Effector memory CD8-positive, alpha-beta T cell (primary cell): ENCODE data around the gene PROSER2.

ENCODE experiments used
- ATAC-seq: fragments of 150-1000 bp; cut with Tn5 transposase; replicated peaks from 2 replicates; pipeline ENCODE4 v1.10.0; 2021; ENCODE audit warnings: mild to moderate bottlenecking, moderate library complexity
- DNase-seq, 3 experiments: peaks; one replicate each; pipeline ENCODE4 v3.0.0; 2021
- H3K27ac Mint-ChIP-seq, 2 donors: one replicate each; pipeline ENCODE4 v1.8.0; 2022; ENCODE audit warnings: mild to moderate bottlenecking in 2 of 2, mixed read lengths in 2 of 2, moderate library complexity in 2 of 2
- H3K27me3 Mint-ChIP-seq, 2 donors: one replicate each; pipeline ENCODE4 v1.8.0; 2022; ENCODE audit warnings: mixed read lengths in 2 of 2
- H3K36me3 Mint-ChIP-seq: one replicate; pipeline ENCODE4 v1.8.0; 2022; ENCODE audit warnings: mild to moderate bottlenecking, moderate library complexity, mixed read lengths; ENCODE audit not compliant: insufficient read depth
- H3K4me1 Mint-ChIP-seq, 2 donors: one replicate each; pipeline ENCODE4 v1.8.0; 2022; ENCODE audit warnings: low read depth in 2 of 2, mixed read lengths in 2 of 2
- H3K4me3 Mint-ChIP-seq, 2 donors: one replicate each; pipeline ENCODE4 v1.8.0; 2022; ENCODE audit warnings: mild to moderate bottlenecking in 2 of 2, mixed read lengths in 2 of 2, moderate library complexity in 2 of 2
- H3K9me3 Mint-ChIP-seq, 2 donors: one replicate each; pipeline ENCODE4 v1.8.0; 2022; ENCODE audit warnings: mixed read lengths in 2 of 2

PROSER2 gene

GRCh38 chr10:11895108-11895466, 71.9 kb downstream of the PROSER2 start:
- H3K4me3 Mint-ChIP-seq = no peak overlapping the region
- no peaks in the 10 kb centered on the region for H3K27me3 Mint-ChIP-seq
- H3K27ac Mint-ChIP-seq = no peak overlapping the region
- ATAC-seq (no peak), DNase-seq (no peak)
- H3K9me3 Mint-ChIP-seq = no peaks in the 10 kb centered on the region
- no peaks in the 10 kb centered on the region for H3K36me3 Mint-ChIP-seq
- H3K4me1 Mint-ChIP-seq = no peaks in the 10 kb centered on the region

- H3K27me3 Mint-ChIP-seq = peaks cover 0 to 2% of the 10 kb centered on the region in 2 donors
- H3K4me1 Mint-ChIP-seq = no peaks in the 10 kb centered on the region
- DNase-seq (no peak), ATAC-seq (no peak)
- no peak overlapping the region for H3K4me3 Mint-ChIP-seq
- H3K27ac Mint-ChIP-seq = no peak overlapping the region
- no peaks in the 10 kb centered on the region for H3K36me3 Mint-ChIP-seq
- H3K9me3 Mint-ChIP-seq = no peaks in the 10 kb centered on the region
Measured at GRCh38 chr10:11895598-11895997, 72.4 kb downstream of the PROSER2 start.

GRCh38 chr10:11896549-11897200, 73.5 kb downstream of the PROSER2 start:
- H3K36me3 Mint-ChIP-seq = no peaks in the 10 kb centered on the region
- H3K27me3 Mint-ChIP-seq = peaks cover 3 to 13% of the 10 kb centered on the region in 2 donors
- no peak overlapping the region for H3K4me3 Mint-ChIP-seq
- H3K4me1 Mint-ChIP-seq = no peaks in the 10 kb centered on the region
- no peak for ATAC-seq
- no peak for DNase-seq
- H3K9me3 Mint-ChIP-seq = no peaks in the 10 kb centered on the region
- H3K27ac Mint-ChIP-seq = no peak overlapping the region

GRCh38 chr10:11898033-11898371, 74.8 kb downstream of the PROSER2 start:
- Mint-ChIP-seq H3K27me3 (peaks cover 11 to 26% of the 10 kb centered on the region in 2 donors), H3K4me1 (no peaks in the 10 kb centered on the region), H3K36me3 (no peaks in the 10 kb centered on the region), H3K27ac (no peak overlapping the region), H3K4me3 (no peak overlapping the region), H3K9me3 (no peaks in the 10 kb centered on the region)
- DNase-seq = no peak
- ATAC-seq = no peak

GRCh38 chr10:11898372-11899066, 75.4 kb downstream of the PROSER2 start:
- Mint-ChIP-seq H3K27ac (no peak overlapping the region), H3K4me3 (no peak overlapping the region), H3K36me3 (no peaks in the 10 kb centered on the region), H3K27me3 (peaks cover 11 to 27% of the 10 kb centered on the region in 2 donors), H3K4me1 (no peaks in the 10 kb centered on the region), H3K9me3 (no peaks in the 10 kb centered on the region)
- no peak for ATAC-seq
- DNase-seq = no peak

GRCh38 chr10:11899067-11899876, 76.1 kb downstream of the PROSER2 start:
- DNase-seq = no peak
- H3K27me3 Mint-ChIP-seq = peaks cover 11 to 27% of the 10 kb centered on the region in 2 donors
- H3K4me3 Mint-ChIP-seq = no peak overlapping the region
- no peaks in the 10 kb centered on the region for H3K36me3 Mint-ChIP-seq
- H3K4me1 Mint-ChIP-seq = no peaks in the 10 kb centered on the region
- H3K27ac Mint-ChIP-seq = no peak overlapping the region
- ATAC-seq = no peak
- no peaks in the 10 kb centered on the region for H3K9me3 Mint-ChIP-seq

- ATAC-seq = no peak
- Mint-ChIP-seq H3K9me3 (no peaks in the 10 kb centered on the region), H3K36me3 (no peaks in the 10 kb centered on the region), H3K27ac (no peak overlapping the region), H3K27me3 (peaks cover 11 to 27% of the 10 kb centered on the region in 2 donors), H3K4me1 (no peaks in the 10 kb centered on the region), H3K4me3 (no peak overlapping the region)
- no peak for DNase-seq
Measured at GRCh38 chr10:11901036-11901301, 77.8 kb downstream of the PROSER2 start.

GRCh38 chr10:11901454-11901832, 78.3 kb downstream of the PROSER2 start:
- H3K4me1 Mint-ChIP-seq = no peaks in the 10 kb centered on the region
- no peaks in the 10 kb centered on the region for H3K9me3 Mint-ChIP-seq
- no peak overlapping the region for H3K27ac Mint-ChIP-seq
- no peak for DNase-seq
- peaks cover 11 to 27% of the 10 kb centered on the region in 2 donors for H3K27me3 Mint-ChIP-seq
- no peaks in the 10 kb centered on the region for H3K36me3 Mint-ChIP-seq
- no peak overlapping the region for H3K4me3 Mint-ChIP-seq
- ATAC-seq = no peak

GRCh38 chr10:11901833-11902475, 78.8 kb downstream of the PROSER2 start:
- Mint-ChIP-seq H3K4me1 (peaks cover 3% of the 10 kb centered on the region in 2 donors), H3K27ac (no peak overlapping the region), H3K9me3 (no peaks in the 10 kb centered on the region), H3K4me3 (no peak overlapping the region), H3K27me3 (peaks cover 11 to 27% of the 10 kb centered on the region in 2 donors), H3K36me3 (no peaks in the 10 kb centered on the region)
- ATAC-seq (no peak), DNase-seq (no peak)

GRCh38 chr10:11902646-11903045, 79.5 kb downstream of the PROSER2 start:
- H3K4me1 Mint-ChIP-seq = peaks cover 3% of the 10 kb centered on the region in 2 donors
- H3K9me3 Mint-ChIP-seq = no peaks in the 10 kb centered on the region
- H3K27me3 Mint-ChIP-seq = peaks cover 11 to 27% of the 10 kb centered on the region in 2 donors
- H3K36me3 Mint-ChIP-seq = no peaks in the 10 kb centered on the region
- no peak overlapping the region for H3K4me3 Mint-ChIP-seq
- DNase-seq (no peak), ATAC-seq (no peak)
- no peak overlapping the region for H3K27ac Mint-ChIP-seq

GRCh38 chr10:11906714-11907113, 83.6 kb downstream of the PROSER2 start:
- ATAC-seq = no peak
- no peak for DNase-seq
- Mint-ChIP-seq H3K4me1 (peaks cover 3% of the 10 kb centered on the region in 2 donors), H3K27ac (peak overlapping the region in 1 of 2 donors; percentile 55), H3K9me3 (no peaks in the 10 kb centered on the region), H3K36me3 (no peaks in the 10 kb centered on the region), H3K27me3 (peaks cover 15 to 26% of the 10 kb centered on the region in 2 donors), H3K4me3 (no peak overlapping the region)

GRCh38 chr10:11907914-11908313, 84.8 kb downstream of the PROSER2 start:
- Mint-ChIP-seq H3K4me3 (no peak overlapping the region), H3K36me3 (peaks cover 4% of the 10 kb centered on the region), H3K4me1 (peaks cover 3% of the 10 kb centered on the region in 2 donors), H3K27me3 (peaks cover 8 to 14% of the 10 kb centered on the region in 2 donors), H3K9me3 (no peaks in the 10 kb centered on the region), H3K27ac (no peak overlapping the region)
- ATAC-seq = no peak
- no peak for DNase-seq

GRCh38 chr10:11908536-11908935, 85.4 kb downstream of the PROSER2 start:
- DNase-seq (no peak), ATAC-seq (no peak)
- no peak overlapping the region for H3K4me3 Mint-ChIP-seq
- peak overlapping the region in 1 of 2 donors; percentile 39 for H3K27ac Mint-ChIP-seq
- H3K4me1 Mint-ChIP-seq = peaks cover 3% of the 10 kb centered on the region in 2 donors
- peaks cover 4% of the 10 kb centered on the region for H3K36me3 Mint-ChIP-seq
- H3K9me3 Mint-ChIP-seq = no peaks in the 10 kb centered on the region
- H3K27me3 Mint-ChIP-seq = peaks cover 8 to 13% of the 10 kb centered on the region in 2 donors
